CD4-positive, alpha-beta T cell (primary cell): ENCODE data around the gene TPP1. TPM values are rescaled to one million over a fixed set of nuclear protein-coding genes. Genes with fewer than 3 reads are reported as not detected.

ENCODE experiments used
- ATAC-seq: fragments of 200-7000 bp; cut with Tn5 transposase; one replicate; pipeline ENCODE4 v1.10.0; 2022; ENCODE audit warnings: mild to moderate bottlenecking; ENCODE audit not compliant: poor library complexity
- CTCF ChIA-PET: fragments of 350-600 bp; sonication (Branson Sonifier 250); formaldehyde crosslinking; loops from one replicate; lab custom pipeline; 2021; ENCODE audit warnings: antibody characterized with exemption, inconsistent platforms; lab: Charles Lee
- POLR2A ChIA-PET: fragments of 350-600 bp; sonication (Branson Sonifier 250); formaldehyde crosslinking; loops from one replicate; lab custom pipeline; 2021; ENCODE audit warnings: antibody characterized with exemption, inconsistent platforms; lab: Charles Lee
- DNase-seq, 14 experiments: peaks; one replicate each; pipeline ENCODE4 v3.0.0-alpha.2; 2013 to 2020; ENCODE audit warnings: mixed read lengths in 2 of 14
- H3K27ac ChIP-seq, 2 donors: one replicate each; pipeline versions ENCODE4 v1.5.1 to v1.7.0; 2013; ENCODE audit warnings: low read length in 2 of 2, low read depth in 1 of 2, mild to moderate bottlenecking in 1 of 2
- H3K27me3 ChIP-seq, 2 experiments: 1 replicate in 1 of 2; 2 replicates in 1 of 2; pipeline versions ENCODE4 v1.6.1 to v1.7.0; 2013; ENCODE audit warnings: low read length in 2 of 2, control low read depth in 1 of 2, mild to moderate bottlenecking in 1 of 2, moderate library complexity in 1 of 2; ENCODE audit not compliant: insufficient read depth in 2 of 2, control insufficient read depth in 1 of 2
- H3K36me3 ChIP-seq: one replicate; pipeline ENCODE4 v1.6.1; 2013; ENCODE audit warnings: low read length, control low read depth; ENCODE audit not compliant: insufficient read depth
- H3K4me1 ChIP-seq: one replicate; pipeline ENCODE4 v1.6.1; 2013; ENCODE audit warnings: low read length, control low read depth; ENCODE audit not compliant: insufficient read depth
- H3K4me3 ChIP-seq: one replicate; pipeline ENCODE4 v1.5.1; 2013; ENCODE audit warnings: mild to moderate bottlenecking, low read length, moderate library complexity
- H3K9me3 ChIP-seq, 2 experiments: 1 replicate in 1 of 2; 2 replicates in 1 of 2; pipeline versions ENCODE4 v1.6.1 to v1.7.0; 2013; ENCODE audit warnings: low read length in 2 of 2, mild to moderate bottlenecking in 2 of 2, control low read depth in 1 of 2, moderate library complexity in 1 of 2; ENCODE audit not compliant: control insufficient read depth in 1 of 2, insufficient read depth in 1 of 2
- H3K27ac Mint-ChIP-seq: one replicate; pipeline ENCODE4 v1.8.0; 2020; ENCODE audit warnings: mixed read lengths
- H3K27me3 Mint-ChIP-seq: one replicate; pipeline ENCODE4 v1.8.0; 2021; ENCODE audit warnings: mixed read lengths
- H3K36me3 Mint-ChIP-seq: one replicate; pipeline ENCODE4 v1.8.0; 2021; ENCODE audit warnings: low read depth, mixed read lengths
- H3K4me1 Mint-ChIP-seq: one replicate; pipeline ENCODE4 v1.8.0; 2021; ENCODE audit warnings: low read depth, mixed read lengths
- H3K4me3 Mint-ChIP-seq: one replicate; pipeline ENCODE4 v1.8.0; 2020; ENCODE audit warnings: mild to moderate bottlenecking, mixed read lengths
- H3K9me3 Mint-ChIP-seq: one replicate; pipeline ENCODE4 v1.8.0; 2020; ENCODE audit warnings: mixed read lengths
- CTCF ChIP-seq: fragments of 200-600 bp; IDR thresholded peaks from one replicate; pipeline ENCODE4 v1.8.0; 2022; ENCODE audit warnings: antibody characterized with exemption, mild to moderate bottlenecking
- intact Hi-C, 2 experiments: fragments of 100-400 bp; cut with DNase I in 1 of 2; cut with micrococcal nuclease in 1 of 2; formaldehyde crosslinking; loops; one replicate each; pipeline versions ENCODE4 v1.15.1 to v1.9.0; 2023 to 2025; cut with DNase I, micrococcal nuclease
- total RNA-seq, 174 experiments: library from RNA in 2 of 174; stranded (reverse) in 2 of 174; gene quantifications; one replicate each; pipeline ENCODE4 v1.2.3 and lab custom pipeline; 2021 to 2026

The TPP1 gene
- total RNA-seq, 2 experiments from 2014 or later, result 29.7 to 34.4 TPM

GRCh38 chr11:6635082-6635932, 16.1 kb upstream of the TPP1 start:
- Mint-ChIP-seq H3K36me3 (peaks cover 13% of the 10 kb centered on the region), H3K9me3 (no peaks in the 10 kb centered on the region), H3K4me3 (no peak overlapping the region), H3K27me3 (no peaks in the 10 kb centered on the region), H3K27ac (no peak overlapping the region), H3K4me1 (no peaks in the 10 kb centered on the region)
- H3K4me1 ChIP-seq, result peaks cover 4% of the 10 kb centered on the region
- no peak overlapping the region for H3K4me3 ChIP-seq
- intact Hi-C loops, result no loop called here
- H3K9me3 ChIP-seq, result no peaks in the 10 kb centered on the region
- POLR2A ChIA-PET, result no interaction called here
- CTCF ChIA-PET, result no interaction called here
- no peaks in the 10 kb centered on the region for H3K27me3 ChIP-seq
- DNase-seq (no peak), ATAC-seq (no peak)
- no peak overlapping the region for H3K27ac ChIP-seq
- no peak for TF ChIP-seq CTCF
- peaks cover 4% of the 10 kb centered on the region for H3K36me3 ChIP-seq

GRCh38 chr11:6634534-6634933, 15.3 kb upstream of the TPP1 start:
- H3K27me3 Mint-ChIP-seq, result no peaks in the 10 kb centered on the region
- Histone ChIP-seq H3K36me3 (peaks cover 4% of the 10 kb centered on the region), H3K9me3 (no peaks in the 10 kb centered on the region), H3K27me3 (no peaks in the 10 kb centered on the region), H3K4me3 (no peak overlapping the region), H3K27ac (no peak overlapping the region), H3K4me1 (peaks cover 4% of the 10 kb centered on the region)
- H3K9me3 Mint-ChIP-seq, result no peaks in the 10 kb centered on the region
- intact Hi-C loops, result no loop called here
- TF ChIP-seq CTCF, result no peak
- DNase-seq (no peak), ATAC-seq (no peak)
- no peak overlapping the region for H3K27ac Mint-ChIP-seq
- ChIA-PET CTCF (no interaction called here), POLR2A (no interaction called here)
- H3K36me3 Mint-ChIP-seq, result peaks cover 10% of the 10 kb centered on the region
- H3K4me1 Mint-ChIP-seq, result no peaks in the 10 kb centered on the region
- no peak overlapping the region for H3K4me3 Mint-ChIP-seq

- intact Hi-C loops, result no loop called here
- no peak for TF ChIP-seq CTCF
- peaks cover 2% of the 10 kb centered on the region for H3K36me3 ChIP-seq
- H3K27ac ChIP-seq, result no peak overlapping the region
- no peaks in the 10 kb centered on the region for H3K27me3 Mint-ChIP-seq
- DNase-seq, result no peak
- no peak overlapping the region for H3K4me3 Mint-ChIP-seq
- H3K27me3 ChIP-seq, result no peaks in the 10 kb centered on the region
- H3K9me3 Mint-ChIP-seq, result no peaks in the 10 kb centered on the region
- peaks cover 4% of the 10 kb centered on the region for H3K4me1 ChIP-seq
- H3K4me3 ChIP-seq, result no peak overlapping the region
- no peak for ATAC-seq
- H3K9me3 ChIP-seq, result no peaks in the 10 kb centered on the region
- H3K4me1 Mint-ChIP-seq, result no peaks in the 10 kb centered on the region
- ChIA-PET POLR2A (no interaction called here), CTCF (no interaction called here)
- no peak overlapping the region for H3K27ac Mint-ChIP-seq
- H3K36me3 Mint-ChIP-seq, result peaks cover 9% of the 10 kb centered on the region
These were observed 14.5 kb upstream of the TPP1 start for GRCh38 chr11:6633422-6634408.
